WERI-Rb-1 (cell line): Measurements from ENCODE around the gene TNFRSF8.
"Not testable (repeated sequence)": the region's sequence is repeated elsewhere in the genome, so short reads cannot be mapped to it uniquely, and the experiment has no call there.

Source experiments
- DNase-seq: peaks from one replicate; pipeline ENCODE4 v3.0.0-alpha.2; 2020
- H3K27ac ChIP-seq: fragments of 250-450 bp; sonication (Bioruptor Pico); 2 replicates; pipeline ENCODE4 v1.5.1; 2020; ENCODE audit warnings: mild to moderate bottlenecking, moderate library complexity
- H3K27me3 ChIP-seq: fragments of 250-450 bp; sonication (Bioruptor Pico); 2 replicates; pipeline ENCODE4 v1.5.1; 2021; ENCODE audit warnings: mild to moderate bottlenecking, low read depth, moderate library complexity; ENCODE audit not compliant: insufficient read depth, severe bottlenecking
- H3K36me3 ChIP-seq: fragments of 250-450 bp; sonication (Bioruptor Pico); 2 replicates; pipeline ENCODE4 v1.5.1; 2020; ENCODE audit warnings: mild to moderate bottlenecking, moderate library complexity
- H3K4me3 ChIP-seq: 2 replicates; pipeline ENCODE4 v1.5.1; 2011; ENCODE audit warnings: low read depth, mild to moderate bottlenecking, control low read depth, low read length
- H3K9me3 ChIP-seq: fragments of 250-450 bp; sonication (Bioruptor Pico); 2 replicates; pipeline ENCODE4 v1.5.1; 2021; ENCODE audit warnings: mild to moderate bottlenecking, moderate library complexity; ENCODE audit not compliant: severe bottlenecking
- TF ChIP-seq, protein P1 (sequence below): IDR thresholded peaks from 2 replicates; pipeline ENCODE4 v1.5.1; 2011; ENCODE audit warnings: low read depth, mild to moderate bottlenecking, control low read depth, inconsistent platforms, low read length

TNFRSF8 gene

DNA sequence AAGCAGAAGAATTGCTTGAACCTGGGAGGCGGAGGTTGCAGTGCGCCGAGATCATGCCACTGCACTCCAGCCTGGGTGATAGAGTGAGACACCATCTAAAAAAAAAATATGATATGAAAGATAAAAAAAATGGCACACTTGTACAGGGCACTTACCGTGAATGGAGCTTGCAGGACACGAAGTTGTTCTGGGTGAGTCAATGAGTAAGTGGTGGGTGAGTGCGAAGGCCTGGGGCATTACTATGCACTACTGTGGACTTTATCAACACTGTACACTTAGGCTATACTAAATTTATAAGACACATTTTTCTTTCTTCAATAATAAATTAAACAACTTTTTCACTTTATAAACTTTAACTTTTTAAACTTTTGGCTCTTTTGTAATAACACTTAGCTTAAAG is 37.0 kb downstream of the TNFRSF8 start:
- TF ChIP-seq, protein P1, sequence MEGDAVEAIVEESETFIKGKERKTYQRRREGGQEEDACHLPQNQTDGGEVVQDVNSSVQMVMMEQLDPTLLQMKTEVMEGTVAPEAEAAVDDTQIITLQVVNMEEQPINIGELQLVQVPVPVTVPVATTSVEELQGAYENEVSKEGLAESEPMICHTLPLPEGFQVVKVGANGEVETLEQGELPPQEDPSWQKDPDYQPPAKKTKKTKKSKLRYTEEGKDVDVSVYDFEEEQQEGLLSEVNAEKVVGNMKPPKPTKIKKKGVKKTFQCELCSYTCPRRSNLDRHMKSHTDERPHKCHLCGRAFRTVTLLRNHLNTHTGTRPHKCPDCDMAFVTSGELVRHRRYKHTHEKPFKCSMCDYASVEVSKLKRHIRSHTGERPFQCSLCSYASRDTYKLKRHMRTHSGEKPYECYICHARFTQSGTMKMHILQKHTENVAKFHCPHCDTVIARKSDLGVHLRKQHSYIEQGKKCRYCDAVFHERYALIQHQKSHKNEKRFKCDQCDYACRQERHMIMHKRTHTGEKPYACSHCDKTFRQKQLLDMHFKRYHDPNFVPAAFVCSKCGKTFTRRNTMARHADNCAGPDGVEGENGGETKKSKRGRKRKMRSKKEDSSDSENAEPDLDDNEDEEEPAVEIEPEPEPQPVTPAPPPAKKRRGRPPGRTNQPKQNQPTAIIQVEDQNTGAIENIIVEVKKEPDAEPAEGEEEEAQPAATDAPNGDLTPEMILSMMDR: no peak

DNA sequence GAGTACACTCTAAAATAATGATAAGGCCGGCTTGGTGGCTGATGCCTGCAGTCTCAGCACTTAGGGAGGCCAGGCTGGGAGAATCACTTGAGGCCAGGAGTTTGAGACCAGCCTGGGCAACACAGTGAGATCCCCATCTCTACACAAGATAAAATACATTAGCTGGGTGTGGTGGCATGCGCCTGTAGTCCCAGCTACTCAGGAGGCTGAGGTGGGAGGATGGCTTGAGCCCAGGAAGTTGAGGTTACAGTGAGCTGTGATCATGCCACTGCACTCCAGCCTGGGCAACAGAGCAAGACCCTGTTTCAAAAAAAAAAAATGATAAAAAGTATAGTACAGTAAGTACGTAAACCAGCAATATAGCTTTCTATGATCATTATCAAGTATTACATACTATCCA is 38.0 kb downstream of the TNFRSF8 start:
- not testable (repeated sequence) for H3K9me3 ChIP-seq, DNase-seq, H3K27ac ChIP-seq, H3K4me3 ChIP-seq, H3K27me3 ChIP-seq, H3K36me3 ChIP-seq

More for the DNA sequence above, 37.0 kb downstream of the TNFRSF8 start:
- DNase-seq: no peak
- no peaks in the 10 kb centered on the region for H3K36me3 ChIP-seq
- H3K4me3 ChIP-seq: no peak overlapping the region
- H3K27ac ChIP-seq: no peak overlapping the region
- H3K27me3 ChIP-seq: no peaks in the 10 kb centered on the region
- no peaks in the 10 kb centered on the region for H3K9me3 ChIP-seq

DNA sequence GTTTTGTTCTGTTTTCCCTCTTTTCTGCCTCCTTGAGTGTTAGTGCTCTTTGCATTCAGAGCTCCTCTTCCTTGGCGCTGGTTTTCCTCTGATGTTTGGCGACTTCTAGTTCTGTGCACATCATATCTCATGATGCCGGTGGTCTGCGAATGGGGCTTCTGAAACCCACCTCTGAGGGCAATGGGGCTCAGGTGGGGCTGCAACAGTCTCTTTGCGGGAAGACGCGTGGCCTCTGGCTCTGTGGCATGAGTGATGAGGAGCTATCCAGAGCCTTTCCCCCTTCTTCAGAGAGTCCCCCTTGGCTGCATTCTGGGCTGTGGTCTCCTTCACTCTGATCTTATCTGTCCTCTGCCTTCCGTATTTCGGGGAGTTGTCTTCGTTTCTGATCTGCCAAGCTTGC is 39.0 kb downstream of the TNFRSF8 start:
- no peak for DNase-seq

DNA sequence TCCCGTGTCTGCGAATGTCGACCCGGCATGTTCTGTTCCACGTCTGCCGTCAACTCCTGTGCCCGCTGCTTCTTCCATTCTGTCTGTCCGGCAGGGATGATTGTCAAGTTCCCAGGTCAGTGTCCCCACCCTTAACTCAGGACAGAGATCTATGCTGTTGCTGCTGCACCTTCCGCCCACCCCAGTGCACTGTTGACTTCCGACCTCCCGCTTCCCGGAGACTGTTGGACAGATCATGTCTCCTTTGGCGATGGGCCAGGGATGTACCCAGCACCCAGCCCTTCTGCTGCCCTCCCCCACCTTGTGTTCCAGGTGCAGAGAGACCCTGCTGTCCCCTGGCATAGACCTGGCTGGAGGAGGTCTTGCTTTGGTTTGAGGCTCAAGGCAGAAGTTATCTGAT is 41.3 kb downstream of the TNFRSF8 start:
- H3K27ac ChIP-seq: no peak overlapping the region
- no peaks in the 10 kb centered on the region for H3K27me3 ChIP-seq
- TF ChIP-seq, protein P1: no peak
- H3K9me3 ChIP-seq: no peaks in the 10 kb centered on the region
- DNase-seq: no peak
- no peak overlapping the region for H3K4me3 ChIP-seq
- no peaks in the 10 kb centered on the region for H3K36me3 ChIP-seq

More for the DNA sequence above, 39.0 kb downstream of the TNFRSF8 start:
- TF ChIP-seq, protein P1: no peak
- Histone ChIP-seq H3K4me3 (no peak overlapping the region), H3K27ac (no peak overlapping the region), H3K9me3 (no peaks in the 10 kb centered on the region), H3K27me3 (no peaks in the 10 kb centered on the region), H3K36me3 (no peaks in the 10 kb centered on the region)

DNA sequence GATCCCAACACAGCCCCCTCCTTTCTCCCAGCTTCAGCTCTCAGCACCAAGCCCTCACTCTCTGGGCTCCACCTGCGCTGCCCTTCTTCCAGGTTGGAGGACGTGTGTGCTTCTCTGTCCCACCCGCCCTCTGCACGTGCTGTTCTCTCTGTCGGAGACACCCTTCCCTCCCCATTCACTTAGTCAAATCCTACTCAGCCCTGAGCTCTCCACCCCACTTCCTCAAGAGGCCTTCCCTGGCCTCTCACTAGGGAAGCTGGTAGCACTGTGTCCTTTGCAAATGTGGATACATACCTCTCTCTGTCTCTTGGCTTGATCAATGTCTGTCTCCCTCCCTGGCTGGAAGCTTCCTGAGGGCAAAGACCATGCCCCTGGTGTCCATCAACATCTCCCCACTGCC is 43.0 kb downstream of the TNFRSF8 start:
- H3K27ac ChIP-seq: no peak overlapping the region
- H3K27me3 ChIP-seq: no peaks in the 10 kb centered on the region
- H3K4me3 ChIP-seq: no peak overlapping the region
- TF ChIP-seq, protein P1: no peak
- H3K36me3 ChIP-seq: no peaks in the 10 kb centered on the region
- H3K9me3 ChIP-seq: no peaks in the 10 kb centered on the region
- DNase-seq: no peak

DNA sequence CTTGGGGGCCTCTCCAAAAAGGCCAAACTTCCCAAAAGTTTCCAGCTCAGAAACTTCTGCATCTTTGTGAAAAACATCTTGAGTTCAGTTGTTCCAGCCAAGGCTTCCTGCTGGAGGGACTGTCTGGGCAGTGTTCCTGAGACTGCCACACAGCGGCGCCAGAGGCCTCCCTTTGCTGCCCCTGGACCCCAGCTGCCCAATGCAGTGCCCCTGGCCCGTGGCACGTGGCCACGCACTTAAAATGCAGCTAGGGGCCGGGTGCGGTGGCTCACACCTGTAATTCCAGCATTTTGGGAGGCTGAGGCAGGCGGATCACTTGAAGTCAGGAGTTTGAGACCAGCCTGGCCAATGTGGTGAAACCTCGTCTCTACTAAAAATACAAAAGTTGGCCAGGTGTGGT is 43.8 kb downstream of the TNFRSF8 start:
- TF ChIP-seq, protein P1: peak; percentile 85
- H3K36me3 ChIP-seq, H3K9me3 ChIP-seq, H3K27me3 ChIP-seq, H3K27ac ChIP-seq, H3K4me3 ChIP-seq: not testable (repeated sequence)
- DNase-seq: peak; percentile 37
